B cell (primary cell): ENCODE data around the gene PARD6A.

Source experiments
- EZH2 ChIP-seq: IDR thresholded peaks from 2 replicates; pipeline ENCODE4 v1.6.1; 2012; ENCODE audit warnings: borderline replicate concordance, low read depth, mild to moderate bottlenecking, moderate library complexity, low read length; ENCODE audit not compliant: insufficient read depth, poor library complexity, severe bottlenecking
- TF ChIP-seq, protein P1 (sequence below): fragments of 200-600 bp; IDR thresholded peaks from one replicate; pipeline ENCODE4 v1.8.0; 2022; ENCODE audit warnings: antibody characterized with exemption, mild to moderate bottlenecking

DNA sequence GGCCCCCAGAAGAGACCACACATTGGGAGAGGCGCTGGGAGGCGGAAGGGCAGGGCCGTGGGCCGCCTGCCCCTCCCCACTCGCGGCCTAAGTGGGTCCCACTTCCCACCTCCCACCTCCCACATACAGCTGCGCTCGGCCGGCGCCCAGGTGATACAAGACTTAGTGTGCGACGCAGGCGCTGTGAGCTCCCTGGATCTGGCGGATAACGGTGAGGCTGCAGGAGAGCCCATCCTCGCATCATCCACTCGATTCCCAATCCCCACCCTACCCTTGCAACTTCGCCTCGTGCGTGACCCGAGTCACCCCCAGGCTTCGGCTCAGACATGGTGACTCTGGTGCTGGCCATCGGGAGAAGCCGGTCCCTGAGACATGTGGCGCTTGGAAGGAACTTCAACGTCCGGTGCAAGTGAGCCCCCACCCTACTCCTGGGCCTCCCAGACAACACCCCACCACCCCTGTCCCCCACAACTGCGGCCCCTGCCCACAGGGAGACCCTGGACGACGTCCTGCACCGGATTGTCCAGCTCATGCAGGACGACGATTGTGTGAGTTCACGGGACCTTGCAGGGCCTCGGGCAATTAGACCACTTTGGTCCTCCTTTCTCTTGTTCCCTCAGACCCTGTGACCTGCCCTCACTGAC lies 11.9 kb upstream of the PARD6A start:
- TF ChIP-seq, protein P1, sequence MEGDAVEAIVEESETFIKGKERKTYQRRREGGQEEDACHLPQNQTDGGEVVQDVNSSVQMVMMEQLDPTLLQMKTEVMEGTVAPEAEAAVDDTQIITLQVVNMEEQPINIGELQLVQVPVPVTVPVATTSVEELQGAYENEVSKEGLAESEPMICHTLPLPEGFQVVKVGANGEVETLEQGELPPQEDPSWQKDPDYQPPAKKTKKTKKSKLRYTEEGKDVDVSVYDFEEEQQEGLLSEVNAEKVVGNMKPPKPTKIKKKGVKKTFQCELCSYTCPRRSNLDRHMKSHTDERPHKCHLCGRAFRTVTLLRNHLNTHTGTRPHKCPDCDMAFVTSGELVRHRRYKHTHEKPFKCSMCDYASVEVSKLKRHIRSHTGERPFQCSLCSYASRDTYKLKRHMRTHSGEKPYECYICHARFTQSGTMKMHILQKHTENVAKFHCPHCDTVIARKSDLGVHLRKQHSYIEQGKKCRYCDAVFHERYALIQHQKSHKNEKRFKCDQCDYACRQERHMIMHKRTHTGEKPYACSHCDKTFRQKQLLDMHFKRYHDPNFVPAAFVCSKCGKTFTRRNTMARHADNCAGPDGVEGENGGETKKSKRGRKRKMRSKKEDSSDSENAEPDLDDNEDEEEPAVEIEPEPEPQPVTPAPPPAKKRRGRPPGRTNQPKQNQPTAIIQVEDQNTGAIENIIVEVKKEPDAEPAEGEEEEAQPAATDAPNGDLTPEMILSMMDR = no peak
- no peak for TF ChIP-seq EZH2
